Stimulated activated CD8-positive, alpha-beta memory T cell treated with anti-CD3 and anti-CD28 coated beads, Interleukin-12 subunit alpha, Interleukin-12 subunit beta, amount 100 ng/mL, for 4 hours (primary cell): ENCODE results near the gene RAB41.
A peak's percentile ranks its signal among the peaks of the same experiment; 100 is the strongest.
"Not testable (repeated sequence)": the region's sequence is repeated elsewhere in the genome, so short reads cannot be mapped to it uniquely, and the experiment has no call there.

Source experiments
- DNase-seq: peaks from one replicate; pipeline ENCODE4 v3.0.0-alpha.2; 2020; ENCODE audit warnings: low read depth

The RAB41 gene

GRCh38 chrX:70289793-70290770 lies 8.1 kb downstream of the RAB41 start, which contains the start of the genes KIF4A and PDZD11:
Gene KIF4A, plus strand, starts transcription at chrX:70290104. Its CDS starts 355 bp downstream, at chrX:70290459.
Gene PDZD11, minus strand, starts transcription at chrX:70289927. Its CDS starts 586 bp downstream, at chrX:70289341.
- peak; percentile 56 for DNase-seq

GRCh38 chrX:70292788-70293187 lies 10.8 kb downstream of the RAB41 start:
- DNase-seq, result no peak

GRCh38 chrX:70293621-70294020 lies 11.6 kb downstream of the RAB41 start:
- DNase-seq, result no peak

GRCh38 chrX:70301716-70302115 lies 19.7 kb downstream of the RAB41 start:
- DNase-seq, result no peak

- no peak for DNase-seq
Observed at GRCh38 chrX:70313503-70313902, 31.5 kb downstream of the RAB41 start.

- no peak for DNase-seq
Observed at GRCh38 chrX:70322784-70323183, 40.8 kb downstream of the RAB41 start.

GRCh38 chrX:70323628-70324027 lies 41.7 kb downstream of the RAB41 start:
- DNase-seq, result not testable (repeated sequence)

- DNase-seq, result no peak
Observed at GRCh38 chrX:70324326-70324725, 42.4 kb downstream of the RAB41 start.

GRCh38 chrX:70331161-70331560 lies 49.2 kb downstream of the RAB41 start:
- DNase-seq, result no peak

GRCh38 chrX:70332600-70332999 lies 50.6 kb downstream of the RAB41 start:
- no peak for DNase-seq
